Activated T-helper 2 cell treated with anti-CD3 and anti-CD28 coated beads, Interferon-gamma antibody, Interleukin-2, Interleukin-4, amounts not matched to agents 10 μg/mL and 5 μg/mL and 100 μg/mL, durations not matched to agents 14 hours and 24 hours and 36 hours (primary cell): Measurements from ENCODE around the gene THAP2. TPM values are rescaled to one million over a fixed set of nuclear protein-coding genes. Genes with fewer than 3 reads are reported as not detected.

ENCODE experiments used
- DNase-seq: peaks from one replicate; pipeline ENCODE4 v3.0.0; 2021; ENCODE audit warnings: low spot score
- H3K27ac Mint-ChIP-seq: one replicate; pipeline ENCODE4 v1.8.0; 2021; ENCODE audit warnings: mixed read lengths
- H3K27me3 Mint-ChIP-seq: one replicate; pipeline ENCODE4 v1.8.0; 2021; ENCODE audit warnings: low read depth, mixed read lengths
- H3K36me3 Mint-ChIP-seq: one replicate; pipeline ENCODE4 v1.8.0; 2021; ENCODE audit warnings: low read depth, mixed read lengths
- H3K4me1 Mint-ChIP-seq: one replicate; pipeline ENCODE4 v1.8.0; 2021; ENCODE audit warnings: low read depth, mixed read lengths
- H3K4me3 Mint-ChIP-seq: one replicate; pipeline ENCODE4 v1.8.0; 2021; ENCODE audit warnings: low read depth, mild to moderate bottlenecking, moderate library complexity, mixed read lengths
- H3K9me3 Mint-ChIP-seq: one replicate; pipeline ENCODE4 v1.8.0; 2021; ENCODE audit warnings: mixed read lengths
- intact Hi-C: fragments of 100-400 bp; cut with micrococcal nuclease; formaldehyde crosslinking; loops from one replicate; pipeline ENCODE4 v1.15.1; 2023
- total RNA-seq: library from RNA; stranded (reverse); gene quantifications from 2 replicates; pipeline ENCODE4 v1.2.3, GENCODE V29; 2022

Gene THAP2
- total RNA-seq, 1 donor from 2014 or later = 12.1 TPM

GRCh38 chr12:71646512-71646911, 17.6 kb upstream of the THAP2 start:
- intact Hi-C loops = loop anchor here (5.0 kb wide), 1 partner anchor 34 kb away; no protein-coding TSS in a partner anchor
- DNase-seq = no peak
- H3K9me3 Mint-ChIP-seq = no peaks in the 10 kb centered on the region
- H3K27ac Mint-ChIP-seq = no peak overlapping the region
- H3K27me3 Mint-ChIP-seq = no peaks in the 10 kb centered on the region
- H3K4me1 Mint-ChIP-seq = peaks cover 32% of the 10 kb centered on the region
- H3K36me3 Mint-ChIP-seq = peaks cover 66% of the 10 kb centered on the region
- no peak overlapping the region for H3K4me3 Mint-ChIP-seq

- H3K4me3 Mint-ChIP-seq = no peak overlapping the region
- DNase-seq = no peak
- intact Hi-C loops = loop anchor here (5.0 kb wide), 1 partner anchor 36 kb away; no protein-coding TSS in a partner anchor
- H3K36me3 Mint-ChIP-seq = peaks cover 48% of the 10 kb centered on the region
- peaks cover 20% of the 10 kb centered on the region for H3K4me1 Mint-ChIP-seq
- H3K27ac Mint-ChIP-seq = no peak overlapping the region
- no peaks in the 10 kb centered on the region for H3K27me3 Mint-ChIP-seq
- no peaks in the 10 kb centered on the region for H3K9me3 Mint-ChIP-seq
Observed at GRCh38 chr12:71648537-71648936, 15.6 kb upstream of the THAP2 start.

GRCh38 chr12:71649401-71649800, 14.7 kb upstream of the THAP2 start:
- Mint-ChIP-seq H3K36me3 (peaks cover 39% of the 10 kb centered on the region), H3K27me3 (no peaks in the 10 kb centered on the region), H3K9me3 (peaks cover 2% of the 10 kb centered on the region), H3K27ac (no peak overlapping the region), H3K4me1 (peaks cover 15% of the 10 kb centered on the region), H3K4me3 (no peak overlapping the region)
- intact Hi-C loops = loop anchor here (5.0 kb wide), 1 partner anchor 37 kb away; no protein-coding TSS in a partner anchor
- no peak for DNase-seq

- no peak overlapping the region for H3K4me3 Mint-ChIP-seq
- intact Hi-C loops = loop anchor here (2.0 kb wide), 1 partner anchor 14 kb away; no protein-coding TSS in a partner anchor
- H3K4me1 Mint-ChIP-seq = peaks cover 31% of the 10 kb centered on the region
- DNase-seq = no peak
- H3K36me3 Mint-ChIP-seq = peaks cover 28% of the 10 kb centered on the region
- H3K27me3 Mint-ChIP-seq = no peaks in the 10 kb centered on the region
- no peak overlapping the region for H3K27ac Mint-ChIP-seq
- H3K9me3 Mint-ChIP-seq = peaks cover 7% of the 10 kb centered on the region
Observed at GRCh38 chr12:71652656-71653055, 11.4 kb upstream of the THAP2 start.

- intact Hi-C loops = loop anchor here (2.0 kb wide), 1 partner anchor 14 kb away; no protein-coding TSS in a partner anchor
- H3K4me3 Mint-ChIP-seq = no peak overlapping the region
- H3K36me3 Mint-ChIP-seq = peaks cover 31% of the 10 kb centered on the region
- no peak for DNase-seq
- peaks cover 32% of the 10 kb centered on the region for H3K4me1 Mint-ChIP-seq
- no peaks in the 10 kb centered on the region for H3K27me3 Mint-ChIP-seq
- peaks cover 7% of the 10 kb centered on the region for H3K9me3 Mint-ChIP-seq
- H3K27ac Mint-ChIP-seq = no peak overlapping the region
Observed at GRCh38 chr12:71653137-71653536, 11.0 kb upstream of the THAP2 start.

GRCh38 chr12:71654200-71654599, 9.9 kb upstream of the THAP2 start:
- H3K4me3 Mint-ChIP-seq = peak overlapping the region; percentile 40
- H3K4me1 Mint-ChIP-seq = peaks cover 38% of the 10 kb centered on the region
- no peak overlapping the region for H3K27ac Mint-ChIP-seq
- no peak for DNase-seq
- H3K36me3 Mint-ChIP-seq = peaks cover 34% of the 10 kb centered on the region
- no peaks in the 10 kb centered on the region for H3K27me3 Mint-ChIP-seq
- peaks cover 7% of the 10 kb centered on the region for H3K9me3 Mint-ChIP-seq
- intact Hi-C loops = no loop called here

GRCh38 chr12:71655495-71655894, 8.6 kb upstream of the THAP2 start:
- Mint-ChIP-seq H3K4me3 (peak overlapping the region; percentile 62), H3K4me1 (peaks cover 42% of the 10 kb centered on the region), H3K27me3 (no peaks in the 10 kb centered on the region), H3K27ac (peak overlapping the region; percentile 31), H3K9me3 (peaks cover 7% of the 10 kb centered on the region), H3K36me3 (peaks cover 36% of the 10 kb centered on the region)
- intact Hi-C loops = loop anchor here (1.0 kb wide), 2 partner anchors 8 to 13 kb away; partner anchors contain the start of gene ZFC3H1
- no peak for DNase-seq

GRCh38 chr12:71655907-71656306, 8.2 kb upstream of the THAP2 start:
- no peaks in the 10 kb centered on the region for H3K27me3 Mint-ChIP-seq
- H3K9me3 Mint-ChIP-seq = peaks cover 7% of the 10 kb centered on the region
- H3K27ac Mint-ChIP-seq = peak overlapping the region; percentile 31
- no peak for DNase-seq
- peaks cover 36% of the 10 kb centered on the region for H3K36me3 Mint-ChIP-seq
- intact Hi-C loops = loop anchor here (1.0 kb wide), 2 partner anchors 7 to 14 kb away; partner anchors contain the start of gene ZFC3H1
- peak overlapping the region; percentile 62 for H3K4me3 Mint-ChIP-seq
- peaks cover 42% of the 10 kb centered on the region for H3K4me1 Mint-ChIP-seq

- H3K27ac Mint-ChIP-seq = no peak overlapping the region
- intact Hi-C loops = no loop called here
- H3K36me3 Mint-ChIP-seq = peaks cover 39% of the 10 kb centered on the region
- no peaks in the 10 kb centered on the region for H3K27me3 Mint-ChIP-seq
- H3K4me3 Mint-ChIP-seq = peak overlapping the region; percentile 27
- H3K4me1 Mint-ChIP-seq = peaks cover 44% of the 10 kb centered on the region
- DNase-seq = no peak
- peaks cover 7% of the 10 kb centered on the region for H3K9me3 Mint-ChIP-seq
Observed at GRCh38 chr12:71656740-71657139, 7.4 kb upstream of the THAP2 start.

- H3K9me3 Mint-ChIP-seq = no peaks in the 10 kb centered on the region
- peaks cover 35% of the 10 kb centered on the region for H3K4me1 Mint-ChIP-seq
- H3K36me3 Mint-ChIP-seq = peaks cover 58% of the 10 kb centered on the region
- H3K27ac Mint-ChIP-seq = peak overlapping the region; percentile 100
- no peaks in the 10 kb centered on the region for H3K27me3 Mint-ChIP-seq
- peak overlapping the region; percentile 100 for H3K4me3 Mint-ChIP-seq
- DNase-seq = no peak
- intact Hi-C loops = loop anchor here (1.0 to 5.0 kb wide), 2 partner anchors 20 to 1420 kb away; partner anchors contain the start of gene CNOT2
Observed at GRCh38 chr12:71661977-71662530, 2.0 kb upstream of the THAP2 start.

- H3K27me3 Mint-ChIP-seq = no peaks in the 10 kb centered on the region
- peaks cover 55% of the 10 kb centered on the region for H3K36me3 Mint-ChIP-seq
- DNase-seq = peak; percentile 63
- H3K4me3 Mint-ChIP-seq = peak overlapping the region; percentile 100
- peaks cover 35% of the 10 kb centered on the region for H3K4me1 Mint-ChIP-seq
- no peaks in the 10 kb centered on the region for H3K9me3 Mint-ChIP-seq
- intact Hi-C loops = loop anchor here (1.0 to 5.0 kb wide), 3 partner anchors 8 to 1421 kb away; partner anchors contain the start of gene CNOT2
- peak overlapping the region; percentile 100 for H3K27ac Mint-ChIP-seq
Observed at GRCh38 chr12:71662849-71663560, 1.1 kb upstream of the THAP2 start.

- Mint-ChIP-seq H3K4me3 (peak overlapping the region; percentile 100), H3K27me3 (no peaks in the 10 kb centered on the region), H3K27ac (peak overlapping the region; percentile 100), H3K36me3 (peaks cover 41% of the 10 kb centered on the region), H3K9me3 (no peaks in the 10 kb centered on the region), H3K4me1 (peaks cover 27% of the 10 kb centered on the region)
- no peak for DNase-seq
- intact Hi-C loops = loop anchor here (1.0 to 5.0 kb wide), 5 partner anchors 22 to 1422 kb away; partner anchors contain the start of genes CNOT2, RAB21, TBC1D15 and TMEM19
Observed at GRCh38 chr12:71664411-71665089, 449 bp downstream of the THAP2 start.
